Measurements from ENCODE around the gene C5orf46. TPM values are rescaled to one million over a fixed set of nuclear protein-coding genes. Genes with fewer than 3 reads are reported as not detected.

Gene C5orf46
- total RNA-seq, 2 donors from 2014 or later = not detected

DNA sequence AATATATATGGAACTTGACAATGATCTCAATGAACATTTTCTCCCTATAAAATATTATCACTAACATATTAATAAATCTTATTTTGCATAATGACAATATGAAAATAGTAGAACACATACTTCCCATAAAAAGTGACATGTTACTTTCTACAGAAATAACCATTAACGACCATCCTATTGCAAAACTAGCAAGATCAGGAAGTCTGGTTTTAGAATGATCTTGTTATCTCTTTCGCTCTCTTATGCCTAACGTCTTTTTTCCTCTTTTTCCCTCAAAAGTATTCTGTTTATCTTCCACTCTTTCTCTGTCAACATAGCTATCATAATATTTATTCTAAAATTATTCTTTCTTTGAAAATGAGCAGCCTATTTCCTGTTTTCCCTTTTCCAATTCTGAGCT lies 21.6 kb upstream of the C5orf46 start:
- Mint-ChIP-seq H3K4me1 (no peaks in the 10 kb centered on the region), H3K36me3 (ENCODE audit: low read depth) (no peaks in the 10 kb centered on the region), H3K27me3 (ENCODE audit: insufficient read depth) (peaks cover 2% of the 10 kb centered on the region), H3K27ac (no peak overlapping the region), H3K4me3 (no peak overlapping the region), H3K9me3 (no peaks in the 10 kb centered on the region)
- no peaks in the 10 kb centered on the region for H3K36me3 ChIP-seq (ENCODE audit: control insufficient read depth, insufficient read depth, low read length)
- no peaks in the 10 kb centered on the region for H3K27me3 ChIP-seq (ENCODE audit: control insufficient read depth, insufficient read depth, low read length, poor library complexity, severe bottlenecking)
- no peak overlapping the region for H3K27ac ChIP-seq (ENCODE audit: low read depth, low read length)
- DNase-seq = no peak
- TF ChIP-seq, protein P1, sequence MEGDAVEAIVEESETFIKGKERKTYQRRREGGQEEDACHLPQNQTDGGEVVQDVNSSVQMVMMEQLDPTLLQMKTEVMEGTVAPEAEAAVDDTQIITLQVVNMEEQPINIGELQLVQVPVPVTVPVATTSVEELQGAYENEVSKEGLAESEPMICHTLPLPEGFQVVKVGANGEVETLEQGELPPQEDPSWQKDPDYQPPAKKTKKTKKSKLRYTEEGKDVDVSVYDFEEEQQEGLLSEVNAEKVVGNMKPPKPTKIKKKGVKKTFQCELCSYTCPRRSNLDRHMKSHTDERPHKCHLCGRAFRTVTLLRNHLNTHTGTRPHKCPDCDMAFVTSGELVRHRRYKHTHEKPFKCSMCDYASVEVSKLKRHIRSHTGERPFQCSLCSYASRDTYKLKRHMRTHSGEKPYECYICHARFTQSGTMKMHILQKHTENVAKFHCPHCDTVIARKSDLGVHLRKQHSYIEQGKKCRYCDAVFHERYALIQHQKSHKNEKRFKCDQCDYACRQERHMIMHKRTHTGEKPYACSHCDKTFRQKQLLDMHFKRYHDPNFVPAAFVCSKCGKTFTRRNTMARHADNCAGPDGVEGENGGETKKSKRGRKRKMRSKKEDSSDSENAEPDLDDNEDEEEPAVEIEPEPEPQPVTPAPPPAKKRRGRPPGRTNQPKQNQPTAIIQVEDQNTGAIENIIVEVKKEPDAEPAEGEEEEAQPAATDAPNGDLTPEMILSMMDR (conservative IDR thresholded peaks at IDR 0.05) = no peak
- no peak overlapping the region for H3K4me3 ChIP-seq (ENCODE audit: low read length)
- H3K9ac ChIP-seq (ENCODE audit: extremely low read depth, low read length, poor library complexity, severe bottlenecking) = no peak overlapping the region
- no peaks in the 10 kb centered on the region for H3K4me1 ChIP-seq (ENCODE audit: control insufficient read depth, insufficient read depth, low read length)
- no peaks in the 10 kb centered on the region for H3K9me3 ChIP-seq (ENCODE audit: control insufficient read depth, low read length)
- WGBS, 2 experiments (ENCODE audit: insufficient coverage in 1 of 2, insufficient read length in 1 of 2) = 91 to 100% methylated on average over 3 of the region's 3 CpGs

DNA sequence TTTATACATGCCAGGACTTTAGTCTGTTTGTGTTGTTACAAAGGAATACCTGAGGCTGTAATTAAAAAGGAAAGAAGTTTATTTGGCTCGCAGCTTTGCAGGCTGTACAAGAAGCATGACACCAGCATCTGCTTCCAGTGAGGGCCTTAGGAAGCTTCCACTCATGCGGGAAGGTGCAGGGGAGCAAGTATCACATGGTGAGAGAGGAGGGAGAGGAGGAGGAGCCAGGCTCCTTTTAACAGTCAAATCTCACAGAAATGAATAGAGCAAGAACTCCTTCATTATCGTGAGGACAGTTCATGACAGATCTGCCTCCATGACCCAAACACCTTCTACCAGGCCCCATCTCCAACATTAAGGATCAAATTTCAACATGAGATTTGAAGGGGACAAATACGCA lies 18.7 kb upstream of the C5orf46 start:
- H3K4me1 Mint-ChIP-seq = peaks cover under 1% of the 10 kb centered on the region
- no peaks in the 10 kb centered on the region for H3K9me3 Mint-ChIP-seq
- H3K27ac Mint-ChIP-seq = no peak overlapping the region
- no peak overlapping the region for H3K4me3 Mint-ChIP-seq
- H3K36me3 Mint-ChIP-seq (ENCODE audit: low read depth) = no peaks in the 10 kb centered on the region
- H3K36me3 ChIP-seq (ENCODE audit: control insufficient read depth, insufficient read depth, low read length) = no peaks in the 10 kb centered on the region
- H3K27me3 Mint-ChIP-seq (ENCODE audit: insufficient read depth) = no peaks in the 10 kb centered on the region
- H3K27me3 ChIP-seq (ENCODE audit: control insufficient read depth, insufficient read depth, low read length, poor library complexity, severe bottlenecking) = no peaks in the 10 kb centered on the region
- H3K9me3 ChIP-seq (ENCODE audit: control insufficient read depth, low read length) = no peaks in the 10 kb centered on the region
- H3K27ac ChIP-seq (ENCODE audit: low read depth, low read length) = no peak overlapping the region
- no peak for DNase-seq
- TF ChIP-seq, protein P1 (conservative IDR thresholded peaks at IDR 0.05) = no peak
- no peaks in the 10 kb centered on the region for H3K4me1 ChIP-seq (ENCODE audit: control insufficient read depth, insufficient read depth, low read length)
- no peak overlapping the region for H3K9ac ChIP-seq (ENCODE audit: extremely low read depth, low read length, poor library complexity, severe bottlenecking)
- 81 to 92% methylated on average over 2 to 4 of the region's 4 CpGs for WGBS, 2 experiments (ENCODE audit: insufficient coverage in 1 of 2, insufficient read length in 1 of 2)
- no peak overlapping the region for H3K4me3 ChIP-seq (ENCODE audit: low read length)

DNA sequence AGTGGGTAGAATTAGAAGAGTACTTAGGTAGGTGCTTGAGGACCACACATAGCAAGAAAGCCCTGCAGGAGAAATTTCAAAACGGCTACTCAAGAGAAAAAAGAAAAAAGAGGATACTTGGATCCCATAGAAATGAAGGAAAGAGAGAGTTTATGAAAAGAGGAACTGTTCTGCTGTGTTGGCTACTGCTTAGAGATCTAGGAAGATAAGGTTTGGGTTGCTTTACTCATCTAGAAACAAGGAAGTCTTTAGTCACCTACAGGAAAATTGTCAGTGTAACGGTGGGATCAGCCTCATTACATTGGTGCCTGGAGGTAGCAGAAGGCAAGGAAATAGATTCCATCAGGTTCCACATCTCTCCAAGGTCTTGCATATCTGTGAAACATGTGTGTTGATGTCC lies 14.8 kb upstream of the C5orf46 start:
- WGBS, 2 experiments (ENCODE audit: insufficient coverage in 1 of 2, insufficient read length in 1 of 2) = 89 to 95% methylated on average over 2 of the region's 2 CpGs
- Histone ChIP-seq H3K27ac (ENCODE audit: low read depth, low read length) (no peak overlapping the region), H3K9ac (ENCODE audit: extremely low read depth, low read length, poor library complexity, severe bottlenecking) (no peak overlapping the region), H3K27me3 (ENCODE audit: control insufficient read depth, insufficient read depth, low read length, poor library complexity, severe bottlenecking) (no peaks in the 10 kb centered on the region), H3K9me3 (ENCODE audit: control insufficient read depth, low read length) (no peaks in the 10 kb centered on the region), H3K4me1 (ENCODE audit: control insufficient read depth, insufficient read depth, low read length) (no peaks in the 10 kb centered on the region), H3K4me3 (ENCODE audit: low read length) (no peak overlapping the region), H3K36me3 (ENCODE audit: control insufficient read depth, insufficient read depth, low read length) (no peaks in the 10 kb centered on the region)
- Mint-ChIP-seq H3K27me3 (ENCODE audit: insufficient read depth) (no peaks in the 10 kb centered on the region), H3K9me3 (no peaks in the 10 kb centered on the region), H3K27ac (no peak overlapping the region), H3K4me1 (peaks cover 13% of the 10 kb centered on the region), H3K4me3 (no peak overlapping the region), H3K36me3 (ENCODE audit: low read depth) (no peaks in the 10 kb centered on the region)
- TF ChIP-seq, protein P1 (conservative IDR thresholded peaks at IDR 0.05) = no peak
- no peak for DNase-seq
